Measurements from ENCODE around the gene TECPR2.
"Not testable (repeated sequence)": the region's sequence is repeated elsewhere in the genome, so short reads cannot be mapped to it uniquely, and the experiment has no call there.

The TECPR2 gene

GRCh38 chr14:102362545-102363181 is at the start of gene TECPR2, which contains the start of gene CINP:
Gene TECPR2 (plus strand): TSS chr14:102362941. CDS start chr14:102376722, 13,781 bp downstream.
Gene CINP (minus strand): TSS chr14:102362890. CDS start chr14:102362851, 39 bp downstream.
- DNase-seq = peak; percentile 89
- in situ Hi-C loops (cut with MboI; ENCODE audit: low pct_unique_long_range_greater_than_20kb, low sequenced_read_pairs) = no loop called here

GRCh38 chr14:102314242-102315011 is 48.3 kb upstream of the TECPR2 start:
- in situ Hi-C loops (cut with MboI; ENCODE audit: low pct_unique_long_range_greater_than_20kb, low sequenced_read_pairs) = no loop called here
- peak; percentile 92 for DNase-seq

- in situ Hi-C loops (cut with MboI; ENCODE audit: low pct_unique_long_range_greater_than_20kb, low sequenced_read_pairs) = no loop called here
- no peak for DNase-seq
These were observed 47.6 kb upstream of the TECPR2 start for GRCh38 chr14:102315121-102315520.

- no peak for DNase-seq
- in situ Hi-C loops (cut with MboI; ENCODE audit: low pct_unique_long_range_greater_than_20kb, low sequenced_read_pairs) = no loop called here
These were observed 46.4 kb upstream of the TECPR2 start for GRCh38 chr14:102316338-102316742.

- in situ Hi-C loops (cut with MboI; ENCODE audit: low pct_unique_long_range_greater_than_20kb, low sequenced_read_pairs) = no loop called here
- DNase-seq = peak; percentile 94
These were observed 45.8 kb upstream of the TECPR2 start for GRCh38 chr14:102316743-102317563.

DNA sequence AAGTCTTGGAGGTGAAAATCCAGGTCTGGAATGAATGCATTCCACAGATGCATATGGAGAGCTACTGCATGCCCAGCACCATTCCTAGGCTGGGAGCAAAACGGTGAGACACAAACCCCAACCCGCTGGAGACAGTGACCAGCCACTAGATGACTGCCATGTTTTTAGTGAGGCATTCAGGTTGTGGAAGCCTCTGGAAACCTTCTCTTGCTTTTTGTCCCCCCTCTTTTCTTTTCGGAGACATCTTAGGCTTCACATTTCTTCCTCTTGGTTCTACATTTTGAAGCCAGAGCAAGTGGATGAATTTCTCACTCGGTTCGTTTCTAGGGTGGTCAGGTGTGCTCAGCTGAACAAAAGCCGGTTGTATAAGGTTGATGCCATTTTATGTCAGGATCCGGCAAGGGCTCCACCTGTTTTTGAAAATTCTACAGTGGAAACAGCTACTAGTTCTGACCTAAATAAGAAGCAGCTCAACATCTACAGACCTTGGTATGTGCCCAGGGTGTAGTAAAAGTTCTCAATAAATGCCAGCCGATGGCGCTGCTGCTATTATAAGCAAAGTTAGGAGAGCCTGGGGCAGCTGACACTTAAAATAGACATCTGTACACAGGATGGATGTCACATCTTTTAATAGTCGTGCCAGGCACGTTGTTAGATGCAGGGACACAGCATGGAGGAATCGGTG is 45.0 kb upstream of the TECPR2 start:
- DNase-seq = peak; percentile 74
- in situ Hi-C loops (cut with MboI; ENCODE audit: low pct_unique_long_range_greater_than_20kb, low sequenced_read_pairs) = no loop called here

- in situ Hi-C loops (cut with MboI; ENCODE audit: low pct_unique_long_range_greater_than_20kb, low sequenced_read_pairs) = no loop called here
- no peak for DNase-seq
These were observed 43.9 kb upstream of the TECPR2 start for GRCh38 chr14:102318781-102319276.

DNA sequence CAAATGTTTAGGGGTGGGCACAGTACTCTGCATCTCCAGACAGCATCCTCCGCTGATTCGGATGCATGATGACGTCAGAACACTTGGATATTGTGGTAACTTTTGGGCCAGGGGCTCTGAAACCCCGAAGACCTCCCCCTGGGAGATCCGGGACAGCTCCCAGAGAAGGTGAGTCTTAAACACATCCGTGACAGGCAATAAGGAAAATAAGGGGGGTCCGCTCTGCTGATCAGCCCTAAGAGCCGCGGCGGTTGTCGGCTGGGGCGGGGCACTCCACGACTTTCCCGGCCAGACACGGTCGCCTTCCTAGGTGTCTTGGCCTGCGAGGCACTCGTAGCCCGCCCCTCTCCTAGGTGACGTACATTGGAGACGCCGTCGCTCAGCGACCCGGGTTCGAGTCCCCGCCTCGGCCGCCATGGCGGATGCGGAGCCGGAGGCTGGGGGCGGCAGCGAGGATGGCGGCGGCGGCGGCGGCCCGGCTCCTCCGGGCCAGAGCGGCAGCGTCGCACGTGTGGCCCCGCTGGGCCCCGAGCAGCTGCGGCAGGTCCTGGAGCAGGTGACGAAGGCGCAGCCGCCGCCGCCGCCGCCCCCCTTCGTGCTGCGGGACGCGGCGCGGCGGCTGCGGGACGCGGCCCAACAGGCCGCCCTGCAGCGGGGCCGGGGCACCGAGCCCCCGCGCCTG is 43.2 kb upstream of the TECPR2 start, which contains the start of gene ZNF839:
Gene ZNF839, plus strand, starts transcription at position 396 of the 682 bp plus-strand sequence. Its CDS starts 20 bp downstream, at position 416.
- in situ Hi-C loops (cut with MboI; ENCODE audit: low pct_unique_long_range_greater_than_20kb, low sequenced_read_pairs) = no loop called here
- peak; percentile 85 for DNase-seq

GRCh38 chr14:102320033-102320660 is 42.6 kb upstream of the TECPR2 start:
- DNase-seq = peak; percentile 49
- in situ Hi-C loops (cut with MboI; ENCODE audit: low pct_unique_long_range_greater_than_20kb, low sequenced_read_pairs) = no loop called here

- DNase-seq = no peak
- in situ Hi-C loops (cut with MboI; ENCODE audit: low pct_unique_long_range_greater_than_20kb, low sequenced_read_pairs) = no loop called here
These were observed 41.9 kb upstream of the TECPR2 start for GRCh38 chr14:102320671-102321455.

DNA sequence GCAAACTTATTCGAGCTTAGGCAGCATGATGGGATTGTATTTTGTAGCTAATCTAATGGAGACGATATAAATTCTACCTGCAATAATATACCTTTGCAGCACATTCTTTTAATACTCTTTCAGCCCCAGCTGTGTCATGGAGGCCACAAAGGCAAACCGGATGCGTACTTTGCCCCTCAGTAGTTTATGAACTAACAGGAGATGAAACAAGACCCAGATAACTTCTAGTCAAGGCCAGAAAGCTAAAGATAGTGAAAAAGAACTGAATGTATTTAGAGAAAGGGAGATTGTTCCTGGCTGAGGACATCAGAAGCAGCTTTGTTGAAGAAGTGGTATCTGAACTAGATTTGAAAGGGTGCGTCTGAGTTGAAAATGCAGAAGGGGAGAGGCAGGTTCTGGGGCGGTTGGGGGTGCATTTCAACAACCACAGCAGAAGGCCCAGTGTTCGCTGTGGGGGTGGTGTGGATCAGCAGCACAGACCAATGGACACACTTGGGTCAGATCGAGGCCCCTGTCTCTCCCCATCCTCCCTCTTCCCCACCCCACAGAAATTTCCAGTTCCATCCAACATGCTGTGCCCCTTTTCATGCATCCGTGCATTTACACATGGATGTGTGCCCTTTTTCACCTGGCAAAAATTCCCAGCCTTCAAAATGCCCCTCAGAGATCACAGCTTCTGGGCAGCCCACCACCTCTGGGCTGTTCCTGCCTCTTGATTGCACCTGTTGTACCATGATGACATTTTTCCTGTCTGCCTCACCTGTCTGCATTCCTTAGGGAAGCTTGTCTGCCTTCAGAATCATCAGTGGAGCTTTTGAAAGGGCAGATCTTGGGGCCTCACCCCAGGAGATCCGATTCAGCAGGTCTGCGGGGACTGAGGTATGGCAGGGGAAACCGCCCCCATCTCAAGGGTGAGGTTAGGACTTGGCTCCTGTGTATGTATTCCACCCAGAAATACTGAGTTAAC is 41.0 kb upstream of the TECPR2 start:
- in situ Hi-C loops (cut with MboI; ENCODE audit: low pct_unique_long_range_greater_than_20kb, low sequenced_read_pairs) = no loop called here
- DNase-seq = no peak

GRCh38 chr14:102323102-102323501 is 39.6 kb upstream of the TECPR2 start:
- in situ Hi-C loops (cut with MboI; ENCODE audit: low pct_unique_long_range_greater_than_20kb, low sequenced_read_pairs) = no loop called here
- DNase-seq = peak; percentile 68

- in situ Hi-C loops (cut with MboI; ENCODE audit: low pct_unique_long_range_greater_than_20kb, low sequenced_read_pairs) = no loop called here
- no peak for DNase-seq
These were observed 36.9 kb upstream of the TECPR2 start for GRCh38 chr14:102325791-102326345.

- in situ Hi-C loops (cut with MboI; ENCODE audit: low pct_unique_long_range_greater_than_20kb, low sequenced_read_pairs) = no loop called here
- no peak for DNase-seq
These were observed 36.2 kb upstream of the TECPR2 start for GRCh38 chr14:102326583-102326982.

DNA sequence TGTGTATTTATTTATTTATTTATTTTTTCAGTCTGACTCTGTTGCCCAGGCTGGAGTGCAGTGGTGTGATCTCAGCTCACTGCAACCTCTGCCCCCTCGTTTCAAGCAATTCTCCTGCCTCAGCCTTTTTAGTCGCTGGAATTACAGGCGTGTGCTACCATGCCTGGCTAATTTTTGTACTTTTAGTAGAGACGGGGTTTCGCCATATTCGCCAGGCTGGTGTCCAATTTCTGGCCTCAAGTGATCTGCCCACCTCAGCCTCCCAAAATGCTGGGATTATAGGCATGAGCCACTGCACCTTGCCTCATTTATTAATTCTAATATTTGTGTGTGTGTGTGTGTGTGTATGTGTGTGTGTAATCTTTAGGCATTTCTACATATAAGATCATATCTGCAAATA is 33.4 kb upstream of the TECPR2 start:
- DNase-seq; in situ Hi-C loops (cut with MboI; ENCODE audit: low pct_unique_long_range_greater_than_20kb, low sequenced_read_pairs): not testable (repeated sequence)

DNA sequence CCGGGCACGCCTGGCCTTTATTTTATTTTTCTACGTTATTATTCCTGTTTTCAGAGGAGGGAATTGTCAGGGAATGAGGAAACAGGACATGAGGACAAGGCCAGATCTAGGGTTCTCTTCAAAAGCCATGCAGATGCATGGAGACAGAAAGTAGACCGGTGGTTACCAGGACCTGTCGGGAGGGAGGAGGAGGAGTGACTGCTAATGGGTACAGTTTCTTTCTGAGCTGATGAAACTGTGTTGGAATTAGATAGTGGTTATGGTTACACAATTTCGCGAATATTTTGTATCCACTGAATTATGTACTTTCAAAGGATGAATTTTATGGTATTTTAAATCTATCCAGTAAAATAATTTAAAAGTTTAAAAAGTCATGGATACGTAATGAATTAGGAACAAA is 31.9 kb upstream of the TECPR2 start:
- in situ Hi-C loops (cut with MboI; ENCODE audit: low pct_unique_long_range_greater_than_20kb, low sequenced_read_pairs) = no loop called here
- no peak for DNase-seq
